22Rv1 (cell line): ENCODE results near the gene CHIT1.

ENCODE experiments used
- ZFX ChIP-seq: fragments of 450-650 bp; IDR thresholded peaks from 2 replicates; pipeline ENCODE4 v1.6.1; 2017; ENCODE audit warnings: antibody characterized with exemption, borderline replicate concordance
- TF ChIP-seq, protein P1 (sequence below): fragments of 450-650 bp; IDR thresholded peaks from 2 replicates; pipeline ENCODE4 v1.5.1; 2017; ENCODE audit warnings: mild to moderate bottlenecking

DNA sequence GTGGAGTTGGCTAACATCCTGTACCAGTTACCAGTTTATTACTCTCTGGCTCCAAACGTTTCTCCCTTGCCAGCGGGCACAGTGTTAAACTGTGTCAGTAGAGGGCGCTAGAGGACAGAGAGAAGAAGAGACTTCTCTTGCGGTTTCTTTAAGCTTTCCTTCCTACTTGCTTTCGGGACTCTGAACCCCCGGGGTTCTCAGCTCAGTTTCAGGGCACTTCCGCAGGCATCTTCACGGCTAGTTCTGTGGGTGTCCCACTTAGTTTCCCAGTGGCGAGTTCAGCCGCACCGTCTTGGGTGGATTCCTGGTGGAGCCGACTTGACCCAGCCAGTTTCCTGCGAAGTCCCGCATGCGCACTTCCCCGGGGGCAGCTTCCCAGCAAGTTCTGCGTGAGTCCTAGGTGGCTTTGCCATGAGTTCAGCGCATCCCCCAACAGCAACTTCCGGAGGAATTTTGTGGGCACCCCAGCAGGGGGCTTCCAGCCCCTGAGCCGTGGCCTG is 37.9 kb upstream of the CHIT1 start:
- TF ChIP-seq, protein P1, sequence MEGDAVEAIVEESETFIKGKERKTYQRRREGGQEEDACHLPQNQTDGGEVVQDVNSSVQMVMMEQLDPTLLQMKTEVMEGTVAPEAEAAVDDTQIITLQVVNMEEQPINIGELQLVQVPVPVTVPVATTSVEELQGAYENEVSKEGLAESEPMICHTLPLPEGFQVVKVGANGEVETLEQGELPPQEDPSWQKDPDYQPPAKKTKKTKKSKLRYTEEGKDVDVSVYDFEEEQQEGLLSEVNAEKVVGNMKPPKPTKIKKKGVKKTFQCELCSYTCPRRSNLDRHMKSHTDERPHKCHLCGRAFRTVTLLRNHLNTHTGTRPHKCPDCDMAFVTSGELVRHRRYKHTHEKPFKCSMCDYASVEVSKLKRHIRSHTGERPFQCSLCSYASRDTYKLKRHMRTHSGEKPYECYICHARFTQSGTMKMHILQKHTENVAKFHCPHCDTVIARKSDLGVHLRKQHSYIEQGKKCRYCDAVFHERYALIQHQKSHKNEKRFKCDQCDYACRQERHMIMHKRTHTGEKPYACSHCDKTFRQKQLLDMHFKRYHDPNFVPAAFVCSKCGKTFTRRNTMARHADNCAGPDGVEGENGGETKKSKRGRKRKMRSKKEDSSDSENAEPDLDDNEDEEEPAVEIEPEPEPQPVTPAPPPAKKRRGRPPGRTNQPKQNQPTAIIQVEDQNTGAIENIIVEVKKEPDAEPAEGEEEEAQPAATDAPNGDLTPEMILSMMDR, result peak; percentile 99
- TF ChIP-seq ZFX, result no peak
